Smooth muscle cell (in vitro differentiated cells): ENCODE data around the gene RIPOR2. TPM values are rescaled to one million over a fixed set of nuclear protein-coding genes. Genes with fewer than 3 reads are reported as not detected.

Experiments used
- DNase-seq: peaks from one replicate; lab custom pipeline; 2025; ENCODE audit not compliant: unreplicated experiment; lab: John Stamatoyannopoulos, UW
- H2AFZ ChIP-seq: fragments of 200-600 bp; sonication (generic); 2 replicates; pipeline ENCODE4 v1.6.0; 2016; ENCODE audit warnings: antibody characterized with exemption, low read depth, mild to moderate bottlenecking
- H3F3A ChIP-seq: fragments of 200-600 bp; sonication (generic); 2 replicates; pipeline ENCODE4 v1.6.0; 2017; ENCODE audit warnings: antibody characterized with exemption, low read depth
- H3K27ac ChIP-seq: fragments of 200-600 bp; sonication (generic); 2 replicates; pipeline ENCODE4 v1.5.1; 2016; ENCODE audit warnings: low read depth, mild to moderate bottlenecking
- H3K27me3 ChIP-seq: fragments of 200-600 bp; sonication (generic); 2 replicates; pipeline ENCODE4 v1.6.1; 2016; ENCODE audit warnings: low read depth, mild to moderate bottlenecking
- H3K36me3 ChIP-seq: fragments of 200-600 bp; sonication (generic); 2 replicates; pipeline ENCODE4 v1.5.1; 2016; ENCODE audit warnings: low read depth
- H3K4me1 ChIP-seq: fragments of 200-600 bp; sonication (generic); 2 replicates; pipeline ENCODE4 v1.5.1; 2016; ENCODE audit warnings: low read depth
- H3K4me2 ChIP-seq: fragments of 200-600 bp; sonication (generic); 2 replicates; pipeline ENCODE4 v1.6.0; 2016; ENCODE audit warnings: mild to moderate bottlenecking
- H3K4me3 ChIP-seq: fragments of 200-600 bp; sonication (generic); 2 replicates; pipeline ENCODE4 v1.5.1; 2016; ENCODE audit warnings: mild to moderate bottlenecking
- H3K79me2 ChIP-seq: fragments of 200-600 bp; sonication (generic); 2 replicates; pipeline ENCODE4 v1.6.0; 2016; ENCODE audit warnings: low read depth, mild to moderate bottlenecking
- H3K9ac ChIP-seq: fragments of 200-600 bp; sonication (generic); 2 replicates; pipeline ENCODE4 v1.6.0; 2016; ENCODE audit warnings: low read depth
- H3K9me3 ChIP-seq: fragments of 200-600 bp; sonication (generic); replicated peaks from 2 replicates; pipeline ENCODE4 v1.5.1; 2016; ENCODE audit warnings: low read depth
- H4K20me1 ChIP-seq: fragments of 200-600 bp; sonication (generic); 2 replicates; pipeline ENCODE4 v1.6.0; 2016; ENCODE audit warnings: low read depth
- CTCF ChIP-seq: fragments of 200-600 bp; sonication (generic); IDR thresholded peaks from 2 replicates; pipeline ENCODE4 v1.5.1; 2017; ENCODE audit warnings: borderline replicate concordance, mild to moderate bottlenecking, antibody characterized with exemption; ENCODE audit not compliant: insufficient read depth, poor library complexity, severe bottlenecking
- WGBS: methylation state at CpG from one replicate; pipeline ENCODE4 v1.1.7; 2016; ENCODE audit warnings: low lambda C conversion rate; 5-methylcytosine and 5-hydroxymethylcytosine counted together
- polyA plus RNA-seq: library from polyadenylated mRNA; unstranded; fragments of >200 nt; fragmentation: Nextera tagmentation; extraction: Ambion mirVana; gene quantifications from 2 replicates; pipeline ENCODE4 v1.2.1, GENCODE V29; 2016
- total RNA-seq: library from RNA; depleted of rRNA; stranded (reverse); fragments of >200 nt; gene quantifications from 2 replicates; pipeline ENCODE4 v1.2.3, GENCODE V29; 2014

RIPOR2 gene
- total and polyA plus RNA-seq, 2 experiments from 2014 or later = 2.3 to 5.6 TPM

DNA sequence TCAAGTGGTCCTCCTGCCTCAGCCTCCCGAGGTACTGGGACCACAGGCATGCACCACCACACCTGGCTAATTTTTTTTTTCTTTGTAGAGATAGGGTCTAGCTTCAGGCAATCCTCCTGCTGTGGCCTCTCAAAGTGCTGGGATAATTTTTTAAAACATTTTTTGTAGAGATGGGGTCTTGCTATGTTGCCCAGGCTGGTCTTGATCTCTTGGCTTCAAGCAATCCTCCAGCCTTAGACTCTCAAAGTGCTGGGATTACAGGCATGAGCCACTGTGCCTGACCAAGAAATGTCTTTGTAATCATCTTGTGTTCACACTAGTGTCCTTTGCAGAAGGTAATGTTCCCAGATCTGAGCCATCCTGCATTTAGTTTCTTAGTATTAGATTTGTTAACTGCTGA lies 61.6 kb downstream of the RIPOR2 start:
- Histone ChIP-seq H3K36me3 (no peaks in the 10 kb centered on the region), H3K27ac (no peak overlapping the region), H3K9ac (no peak overlapping the region), H3K4me1 (peaks cover 26% of the 10 kb centered on the region), H3K9me3 (no peaks in the 10 kb centered on the region), H4K20me1 (no peaks in the 10 kb centered on the region), H3K4me3 (no peak overlapping the region), H3K79me2 (no peaks in the 10 kb centered on the region), H2AFZ (no peak overlapping the region), H3F3A (peaks cover 19% of the 10 kb centered on the region), H3K27me3 (peaks cover 4% of the 10 kb centered on the region), H3K4me2 (no peak overlapping the region)
- WGBS = 88% methylated on average over 1 of the region's 1 CpG
- TF ChIP-seq CTCF = no peak
- DNase-seq = no peak

GRCh38 chr6:24872779-24873178 lies 63.0 kb downstream of the RIPOR2 start:
- 4% methylated on average over 4 of the region's 4 CpGs for WGBS
- Histone ChIP-seq H3K4me3 (no peak overlapping the region), H3K27me3 (peaks cover 4% of the 10 kb centered on the region)

DNA sequence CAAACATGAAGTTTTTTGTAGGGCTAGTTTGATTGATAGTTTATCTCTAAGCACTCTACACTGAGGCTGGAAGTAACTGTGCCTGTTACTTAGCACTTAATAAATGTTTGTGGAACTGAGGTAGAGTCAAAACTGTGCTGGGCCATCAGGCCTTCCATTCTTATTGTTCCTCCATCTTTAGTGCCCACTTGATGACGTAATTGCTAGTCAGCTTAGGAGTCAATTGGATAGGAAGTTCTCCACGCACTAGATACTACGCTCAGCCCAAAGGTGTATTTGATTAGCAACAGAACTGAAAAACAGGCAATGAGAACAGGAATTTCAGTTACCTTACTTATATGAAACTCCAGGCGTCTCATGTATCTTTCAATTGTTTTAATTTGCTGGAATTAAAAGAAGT lies 67.0 kb downstream of the RIPOR2 start:
- no peak overlapping the region for H3K4me2 ChIP-seq

More at GRCh38 chr6:24872779-24873178, 63.0 kb downstream of the RIPOR2 start:
- H3K4me1 ChIP-seq = peaks cover 26% of the 10 kb centered on the region
- peak overlapping the region; percentile 31 for H3K4me2 ChIP-seq
- H4K20me1 ChIP-seq = no peaks in the 10 kb centered on the region
- peak overlapping the region; percentile 7 for H3K27ac ChIP-seq
- peak overlapping the region; percentile 54 for H2AFZ ChIP-seq
- no peak for TF ChIP-seq CTCF
- H3K36me3 ChIP-seq = no peaks in the 10 kb centered on the region
- DNase-seq = no peak
- H3K9me3 ChIP-seq = no peaks in the 10 kb centered on the region
- peaks cover 19% of the 10 kb centered on the region for H3F3A ChIP-seq
- H3K9ac ChIP-seq = no peak overlapping the region
- H3K79me2 ChIP-seq = no peaks in the 10 kb centered on the region

More for the DNA sequence above, 67.0 kb downstream of the RIPOR2 start:
- H3K4me3 ChIP-seq = no peak overlapping the region
- TF ChIP-seq CTCF = no peak
- H4K20me1 ChIP-seq = no peaks in the 10 kb centered on the region
- no peaks in the 10 kb centered on the region for H3K27me3 ChIP-seq
- H3K79me2 ChIP-seq = no peaks in the 10 kb centered on the region
- H3K9me3 ChIP-seq = no peaks in the 10 kb centered on the region
- H2AFZ ChIP-seq = no peak overlapping the region
- no peak overlapping the region for H3K9ac ChIP-seq
- peaks cover 19% of the 10 kb centered on the region for H3F3A ChIP-seq
- no peak overlapping the region for H3K27ac ChIP-seq
- 93% methylated on average over 4 of the region's 4 CpGs for WGBS
- H3K36me3 ChIP-seq = no peaks in the 10 kb centered on the region
- DNase-seq = no peak
- H3K4me1 ChIP-seq = peaks cover 13% of the 10 kb centered on the region
